Endothelial cell of umbilical vein (primary cell): ENCODE measurements around the gene TRMT10B. TPM values are rescaled to one million over a fixed set of nuclear protein-coding genes. Genes with fewer than 3 reads are reported as not detected.

Experiments
- BruUV-seq: library from RNA; stranded (reverse); fragments of 400-500 nt; replicated peaks from 2 replicates; lab custom pipeline; 2021; lab: Mats Ljungman, UMichigan
- CTCF ChIA-PET: fragments of 300-600, 350-600 bp; sonication (Branson Sonifier 250); formaldehyde crosslinking; loops from one replicate; lab custom pipeline; 2021; ENCODE audit warnings: antibody characterized with exemption, inconsistent platforms; lab: Charles Lee
- POLR2A ChIA-PET: fragments of 300-600, 350-600 bp; sonication (Branson Sonifier 250); formaldehyde crosslinking; loops from one replicate; lab custom pipeline; 2021; ENCODE audit warnings: antibody characterized with exemption, inconsistent platforms; lab: Charles Lee
- DNase-seq: peaks from one replicate; pipeline ENCODE4 v3.0.0-alpha.2; 2011; ENCODE audit warnings: low read depth, low spot score
- FAIRE-seq: peaks from 2 replicates; lab custom pipeline; 2011; peaks lifted over from hg19 to GRCh38; lab: Jason Lieb, UNC
- H2AFZ ChIP-seq: 2 replicates; pipeline ENCODE4 v1.6.0; 2012; ENCODE audit warnings: low read depth, low read length, control low read depth, inconsistent platforms
- H3K27ac ChIP-seq: 2 replicates; pipeline ENCODE4 v1.5.1; 2011; ENCODE audit warnings: low read depth, mild to moderate bottlenecking, control low read depth, low read length, moderate library complexity; ENCODE audit not compliant: insufficient read depth
- H3K27me3 ChIP-seq, 2 experiments: 2 replicates each; pipeline versions ENCODE4 v1.6.0 to v1.6.1; 2011; ENCODE audit warnings: low read length in 2 of 2, mixed read lengths in 1 of 2; ENCODE audit not compliant: control insufficient read depth in 2 of 2, insufficient read depth in 2 of 2
- H3K36me3 ChIP-seq, 2 experiments: 2 replicates in 1 of 2; 3 replicates in 1 of 2; pipeline ENCODE4 v1.5.1; 2011; ENCODE audit warnings: low read length in 2 of 2, mild to moderate bottlenecking in 1 of 2, moderate library complexity in 1 of 2; ENCODE audit not compliant: control insufficient read depth in 2 of 2, insufficient read depth in 2 of 2; ENCODE audit errors: extremely low read depth in 1 of 2
- H3K4me1 ChIP-seq: 3 replicates; pipeline ENCODE4 v1.5.1; 2011; ENCODE audit warnings: mild to moderate bottlenecking, low read length; ENCODE audit not compliant: control insufficient read depth, insufficient read depth; ENCODE audit errors: extremely low read depth
- H3K4me2 ChIP-seq: 2 replicates; pipeline ENCODE4 v1.6.1; 2011; ENCODE audit warnings: low read length, control low read depth, mixed read lengths; ENCODE audit not compliant: insufficient read depth
- H3K4me3 ChIP-seq, 3 experiments: fragments of 200-600 bp in 1 of 3; sonication (generic), shearing (Covaris generic) in 1 of 3; replicated peaks in 1 of 3; 2 replicates each; pipeline ENCODE4 v1.5.1; 2011 to 2016; ENCODE audit warnings: control low read depth in 3 of 3, low read length in 3 of 3, mild to moderate bottlenecking in 2 of 3, inconsistent platforms in 1 of 3, low read depth in 1 of 3, moderate library complexity in 1 of 3; ENCODE audit not compliant: insufficient read depth in 1 of 3
- H3K79me2 ChIP-seq: 2 replicates; pipeline ENCODE4 v1.6.0; 2012; ENCODE audit warnings: low read length, inconsistent platforms; ENCODE audit not compliant: control insufficient read depth, insufficient read depth
- H3K9ac ChIP-seq: replicated peaks from 2 replicates; pipeline ENCODE3; 2011; ENCODE audit warnings: low read length, control low read depth; ENCODE audit not compliant: insufficient read depth; ENCODE audit errors: extremely low read depth
- H3K9me1 ChIP-seq: replicated peaks from 3 replicates; pipeline ENCODE4 v1.6.0; 2011; ENCODE audit warnings: mild to moderate bottlenecking, low read length; ENCODE audit not compliant: control insufficient read depth, insufficient read depth; ENCODE audit errors: extremely low read depth
- H3K9me3 ChIP-seq: replicated peaks from 2 replicates; pipeline ENCODE4 v1.5.1; 2012; ENCODE audit warnings: low read length, inconsistent platforms; ENCODE audit not compliant: control insufficient read depth, insufficient read depth
- H4K20me1 ChIP-seq: replicated peaks from 2 replicates; pipeline ENCODE3; 2011; ENCODE audit warnings: mild to moderate bottlenecking, low read length; ENCODE audit not compliant: control insufficient read depth, insufficient read depth; ENCODE audit errors: extremely low read depth
- GATA2 ChIP-seq: IDR thresholded peaks from 2 replicates; pipeline ENCODE4 v1.7.0; 2011; ENCODE audit warnings: low read depth, mild to moderate bottlenecking, moderate library complexity, mixed read lengths, low read length; ENCODE audit not compliant: insufficient read length, insufficient read depth
- JUN ChIP-seq: IDR thresholded peaks from 2 replicates; pipeline ENCODE4 v1.6.1; 2011; ENCODE audit warnings: borderline replicate concordance, low read depth; ENCODE audit not compliant: insufficient read length, insufficient read depth
- POLR2A ChIP-seq: IDR thresholded peaks from 2 replicates; pipeline ENCODE4 v1.6.1; 2012; ENCODE audit warnings: low read depth, mild to moderate bottlenecking, control low read depth, low read length
- POLR2AphosphoS5 ChIP-seq: IDR thresholded peaks from 2 replicates; pipeline ENCODE4 v1.6.1; 2012; ENCODE audit warnings: low read depth, mild to moderate bottlenecking, control low read depth, low read length, moderate library complexity; ENCODE audit not compliant: insufficient read depth
- dilution Hi-C: fragments of 300-500 bp; cut with MboI; formaldehyde crosslinking; loops from one replicate; pipeline ENCODE4 v1.15.0; 2019; ENCODE audit warnings: low sequenced_read_pairs; ENCODE audit not compliant: extremely low pct_ligation_motif_present
- intact Hi-C: fragments of 100-400 bp; cut with micrococcal nuclease; formaldehyde crosslinking; loops from one replicate; pipeline ENCODE4 v1.10.0; 2022
- polyA plus RNA-seq, 4 experiments: library from polyadenylated mRNA; depleted of rRNA in 3 of 4; stranded (reverse) in 3 of 4; unstranded in 1 of 4; fragments of >200 nt; gene quantifications; 2 replicates each; pipeline versions ENCODE4 v1.2.1 to v1.2.3, GENCODE V29; 2011 to 2012; ENCODE audit warnings: missing spikeins in 1 of 4
- total RNA-seq: library from RNA; stranded (reverse); gene quantifications from 2 replicates; pipeline ENCODE4 v1.2.3, GENCODE V29; 2021
- TF ChIP-seq, protein P1 (sequence below): IDR thresholded peaks from 2 replicates; pipeline ENCODE4 v1.6.1; 2011; ENCODE audit not compliant: insufficient read depth, insufficient read length

Gene TRMT10B
- total and polyA plus RNA-seq, 2 donors (not counting 3 experiments of a cell fraction or from before 2014, with no cell fraction given) = 3.0 to 7.0 TPM

DNA sequence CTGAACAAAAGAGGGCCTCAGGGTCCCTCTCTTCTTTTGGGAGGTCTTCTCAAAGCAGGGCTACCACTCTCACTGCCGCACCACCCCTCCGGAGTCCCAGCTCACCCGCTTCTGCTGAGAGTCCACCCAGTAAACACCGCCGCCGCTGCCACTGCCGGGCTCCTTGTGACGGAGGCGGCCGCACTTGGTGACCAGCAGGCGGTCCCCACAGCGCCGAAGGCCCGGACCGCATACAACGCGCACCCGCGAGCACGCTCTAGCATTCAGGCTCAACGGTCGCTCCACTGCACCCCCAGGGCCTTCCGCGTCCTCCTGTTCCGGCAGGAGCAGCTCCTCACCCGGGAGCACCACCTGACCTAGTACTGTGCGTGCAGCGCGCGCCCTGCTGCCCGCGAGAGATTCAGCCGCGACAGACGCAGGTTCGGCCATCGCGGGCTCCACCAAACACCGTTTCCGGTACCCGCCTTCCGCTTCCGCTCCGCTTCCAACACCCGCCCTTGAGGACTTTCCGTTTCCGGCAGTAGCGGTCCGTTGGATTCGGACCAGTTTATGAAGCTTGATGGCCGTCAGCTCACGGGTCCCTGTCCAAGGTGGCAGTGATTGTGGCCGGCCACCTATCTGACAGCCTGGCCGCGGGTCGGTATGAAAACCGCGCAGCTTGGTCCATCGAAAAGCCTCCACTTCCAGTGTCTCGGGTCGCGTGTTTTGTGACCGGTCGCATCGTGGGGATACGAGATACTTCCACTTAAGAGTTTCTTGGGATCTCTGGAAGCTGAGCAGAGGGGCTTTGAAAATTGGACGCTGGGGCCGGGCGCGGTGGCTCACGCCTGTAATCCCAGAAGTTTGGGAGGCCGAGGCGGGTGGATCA, 31.2 kb downstream of the TRMT10B start, which contains the start of gene EXOSC3:
Gene EXOSC3 (minus strand): TSS at position 449 of the 868 bp plus-strand sequence. CDS start 20 bp downstream, at position 429.
- H3K27ac ChIP-seq = peak within 1 kb of the TSS; percentile 34
- BruUV-seq = TSS peak; percentile 81
- H2AFZ ChIP-seq = peak within 1 kb of the TSS; percentile 91
- H3K9ac ChIP-seq = peak within 1 kb of the TSS; percentile 72
- DNase-seq (peak; percentile 91), FAIRE-seq (peak; percentile 81)
- H4K20me1 ChIP-seq = no peaks in the 10 kb centered on the region
- POLR2A ChIA-PET = interaction anchor here (1.2 kb wide), 1 partner anchor 16 kb away, joined by 7 read pairs; the partner anchor contains the start of gene DCAF10
- dilution Hi-C loops (no loop called here), intact Hi-C loops (loop anchor here (1.0 to 10.0 kb wide), 5 partner anchors 15 to 300 kb away; partner anchors contain the start of genes DCAF10, POLR1E, SLC25A51 and TRMT10B)
- H3K4me1 ChIP-seq = peaks cover 12% of the 10 kb centered on the region
- TF ChIP-seq POLR2A (peak; percentile 94), GATA2 (no peak), POLR2AphosphoS5 (peak; percentile 96)
- no peaks in the 10 kb centered on the region for H3K27me3 ChIP-seq
- no peaks in the 10 kb centered on the region for H3K9me1 ChIP-seq
- H3K36me3 ChIP-seq = peaks cover 5 to 22% of the 10 kb centered on the region in 2 experiments
- CTCF ChIA-PET = interaction anchor here (0.9 to 1.5 kb wide), 4 partner anchors 10 to 479 kb away, joined by 3 to 4 read pairs (median 4); partner anchors contain the start of gene TOMM5
- H3K9me3 ChIP-seq = no peaks in the 10 kb centered on the region
- H3K4me3 ChIP-seq = peak within 1 kb of the TSS; percentile 42 to 80 (median 64)
- peaks cover 30% of the 10 kb centered on the region for H3K79me2 ChIP-seq
- peak within 1 kb of the TSS; percentile 79 for H3K4me2 ChIP-seq

DNA sequence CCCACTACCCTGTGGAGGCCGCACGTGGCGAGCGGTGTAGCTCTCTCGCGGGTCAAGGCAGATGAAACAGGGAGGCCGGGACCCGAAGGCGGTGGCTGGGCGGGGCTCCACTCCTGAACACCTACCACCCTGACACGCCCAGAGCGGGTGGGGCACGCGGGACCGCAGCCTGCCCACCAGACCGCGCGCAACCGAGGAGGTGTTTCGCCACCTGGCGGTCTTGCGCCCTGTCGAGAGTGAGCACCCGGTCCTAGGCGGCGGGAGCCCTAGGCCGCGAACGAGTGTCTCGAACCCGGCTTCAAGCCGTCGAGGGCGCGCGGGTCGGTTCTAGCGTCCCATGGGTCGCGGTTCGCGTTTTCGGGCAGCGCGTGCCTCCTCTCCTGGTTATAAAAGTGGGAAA, 33.5 kb downstream of the TRMT10B start:
- H3K4me1 ChIP-seq = peaks cover 15% of the 10 kb centered on the region
- BruUV-seq = no TSS peak
- peaks cover 5 to 10% of the 10 kb centered on the region in 2 experiments for H3K36me3 ChIP-seq
- H3K27me3 ChIP-seq = no peaks in the 10 kb centered on the region
- FAIRE-seq (no peak), DNase-seq (no peak)
- dilution Hi-C loops = no loop called here
- no peak overlapping the region for H3K4me2 ChIP-seq
- H4K20me1 ChIP-seq = no peaks in the 10 kb centered on the region
- TF ChIP-seq JUN (no peak), GATA2 (no peak)
- TF ChIP-seq, protein P1, sequence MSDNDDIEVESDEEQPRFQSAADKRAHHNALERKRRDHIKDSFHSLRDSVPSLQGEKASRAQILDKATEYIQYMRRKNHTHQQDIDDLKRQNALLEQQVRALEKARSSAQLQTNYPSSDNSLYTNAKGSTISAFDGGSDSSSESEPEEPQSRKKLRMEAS = no peak
- ChIA-PET CTCF (interaction anchor here (0.7 kb wide), 1 partner anchor 10 kb away, joined by 3 read pairs; no protein-coding TSS in a partner anchor), POLR2A (no interaction called here)
- no peak overlapping the region for H3K4me3 ChIP-seq
- H3K79me2 ChIP-seq = peaks cover 26% of the 10 kb centered on the region
- no peak overlapping the region for H3K9ac ChIP-seq
- no peaks in the 10 kb centered on the region for H3K9me1 ChIP-seq
- no peak overlapping the region for H3K27ac ChIP-seq
- no peak overlapping the region for H2AFZ ChIP-seq
- no peaks in the 10 kb centered on the region for H3K9me3 ChIP-seq
- intact Hi-C loops = loop anchor here (5.0 to 10.0 kb wide), 3 partner anchors 115 to 302 kb away; partner anchors contain the start of genes POLR1E and SLC25A51
